ENCODE measurements around the gene HLA-DOB.

DNA sequence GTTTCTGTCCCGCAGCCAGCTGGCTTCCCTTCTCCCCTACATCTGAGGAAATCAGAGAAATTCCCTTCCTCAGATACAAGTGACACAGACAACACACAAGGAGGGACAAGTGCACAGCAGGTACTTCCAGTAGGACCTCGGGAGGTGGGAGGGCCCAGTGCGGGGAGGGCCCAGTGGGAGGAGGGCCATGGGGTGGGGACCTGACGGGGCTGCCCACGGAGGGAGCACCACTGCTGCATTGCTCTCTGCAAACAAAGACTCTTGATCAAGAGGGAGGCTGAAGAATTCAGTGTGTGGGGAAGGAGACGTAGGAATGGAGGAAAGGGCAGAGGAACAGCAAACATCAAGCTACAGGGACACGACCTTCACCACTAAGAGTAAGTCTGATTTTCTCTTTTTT lies 12.7 kb upstream of the HLA-DOB start:
- TF ChIP-seq, protein P1, sequence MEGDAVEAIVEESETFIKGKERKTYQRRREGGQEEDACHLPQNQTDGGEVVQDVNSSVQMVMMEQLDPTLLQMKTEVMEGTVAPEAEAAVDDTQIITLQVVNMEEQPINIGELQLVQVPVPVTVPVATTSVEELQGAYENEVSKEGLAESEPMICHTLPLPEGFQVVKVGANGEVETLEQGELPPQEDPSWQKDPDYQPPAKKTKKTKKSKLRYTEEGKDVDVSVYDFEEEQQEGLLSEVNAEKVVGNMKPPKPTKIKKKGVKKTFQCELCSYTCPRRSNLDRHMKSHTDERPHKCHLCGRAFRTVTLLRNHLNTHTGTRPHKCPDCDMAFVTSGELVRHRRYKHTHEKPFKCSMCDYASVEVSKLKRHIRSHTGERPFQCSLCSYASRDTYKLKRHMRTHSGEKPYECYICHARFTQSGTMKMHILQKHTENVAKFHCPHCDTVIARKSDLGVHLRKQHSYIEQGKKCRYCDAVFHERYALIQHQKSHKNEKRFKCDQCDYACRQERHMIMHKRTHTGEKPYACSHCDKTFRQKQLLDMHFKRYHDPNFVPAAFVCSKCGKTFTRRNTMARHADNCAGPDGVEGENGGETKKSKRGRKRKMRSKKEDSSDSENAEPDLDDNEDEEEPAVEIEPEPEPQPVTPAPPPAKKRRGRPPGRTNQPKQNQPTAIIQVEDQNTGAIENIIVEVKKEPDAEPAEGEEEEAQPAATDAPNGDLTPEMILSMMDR (IDR thresholded peaks at IDR 0.05; ENCODE audit: insufficient read depth, low read length, poor library complexity, severe bottlenecking), result no peak
- no peak for TF ChIP-seq EZH2phosphoT487 (conservative IDR thresholded peaks at IDR 0.05; ENCODE audit: low read length)

Measured in SU-DHL-6 (cell line).